GM21723 (cell line): ENCODE measurements around the gene LAMTOR3.

Source experiments
- ATAC-seq: cut with Tn5 transposase; IDR thresholded peaks from one replicate; pipeline ENCODE4 v1.9.1; 2021; ENCODE audit warnings: mild to moderate bottlenecking, moderate library complexity; ENCODE audit not compliant: unreplicated experiment

LAMTOR3 gene

GRCh38 chr4:99863804-99864203, 30.4 kb downstream of the LAMTOR3 start:
- no peak for ATAC-seq

GRCh38 chr4:99861120-99861905, 32.9 kb downstream of the LAMTOR3 start:
- no peak for ATAC-seq

GRCh38 chr4:99860521-99860920, 33.7 kb downstream of the LAMTOR3 start:
- no peak for ATAC-seq

- ATAC-seq, result peak; percentile 34
Measured at GRCh38 chr4:99859618-99860017, 34.6 kb downstream of the LAMTOR3 start.

- ATAC-seq, result no peak
Measured at GRCh38 chr4:99857307-99857706, 36.9 kb downstream of the LAMTOR3 start.

- no peak for ATAC-seq
Measured at GRCh38 chr4:99856166-99856565, 38.1 kb downstream of the LAMTOR3 start.

- ATAC-seq, result peak; percentile 58
Measured at GRCh38 chr4:99855678-99856077, 38.5 kb downstream of the LAMTOR3 start.

- ATAC-seq, result no peak
Measured at GRCh38 chr4:99853999-99854398, 40.2 kb downstream of the LAMTOR3 start.

GRCh38 chr4:99853190-99853589, 41.0 kb downstream of the LAMTOR3 start:
- ATAC-seq, result no peak

- no peak for ATAC-seq
Measured at GRCh38 chr4:99852199-99852749, 42.0 kb downstream of the LAMTOR3 start.

- ATAC-seq, result peak; percentile 37
Measured at GRCh38 chr4:99848591-99849001, 45.6 kb downstream of the LAMTOR3 start.

GRCh38 chr4:99847362-99847976, 46.8 kb downstream of the LAMTOR3 start:
- ATAC-seq, result peak; percentile 78

- ATAC-seq, result no peak
Measured at GRCh38 chr4:99846891-99847290, 47.3 kb downstream of the LAMTOR3 start.

- no peak for ATAC-seq
Measured at GRCh38 chr4:99845708-99846469, 48.3 kb downstream of the LAMTOR3 start.

GRCh38 chr4:99845179-99845578, 49.0 kb downstream of the LAMTOR3 start:
- no peak for ATAC-seq

GRCh38 chr4:99844048-99844447, 50.2 kb downstream of the LAMTOR3 start:
- ATAC-seq, result no peak

- ATAC-seq, result no peak
Measured at GRCh38 chr4:99843413-99843812, 50.8 kb downstream of the LAMTOR3 start.

- ATAC-seq, result peak; percentile 60
Measured at GRCh38 chr4:99841129-99841528, 53.1 kb downstream of the LAMTOR3 start.

- ATAC-seq, result no peak
Measured at GRCh38 chr4:99838927-99839326, 55.3 kb downstream of the LAMTOR3 start.

GRCh38 chr4:99835942-99836341, 58.3 kb downstream of the LAMTOR3 start:
- no peak for ATAC-seq

GRCh38 chr4:99834569-99834968, 59.7 kb downstream of the LAMTOR3 start:
- ATAC-seq, result no peak
